Measurements from ENCODE around the gene GLB1L3. TPM values are rescaled to one million over a fixed set of nuclear protein-coding genes. Genes with fewer than 3 reads are reported as not detected.

The GLB1L3 gene
- total and polyA plus RNA-seq, 9 donors = 0.04 to 0.26 (median 0.11) TPM; not detected in 3

Other genes with a start within 250 kb of the GLB1L3 start
- gene JAM3, start 207.3 kb upstream of the GLB1L3 start, total RNA-seq = 94.6 TPM
- 100 to 1,000 TPM; 103 to 175 (median 142) TPM for gene JAM3, start 207.3 kb upstream of the GLB1L3 start, polyA plus RNA-seq (ENCODE audit: insufficient read depth in 1 of 8, insufficient read length in 8 of 8, low replicate concordance in 1 of 8)
- gene NCAPD3, start 52.4 kb upstream of the GLB1L3 start, total RNA-seq = 11.1 TPM
- gene NCAPD3, start 52.4 kb upstream of the GLB1L3 start, polyA plus RNA-seq (ENCODE audit: insufficient read depth in 1 of 8, insufficient read length in 8 of 8, low replicate concordance in 1 of 8) = 10 to 100 TPM; 11.9 to 19.9 (median 15.9) TPM
- 21.0 TPM for gene VPS26B, start 51.7 kb upstream of the GLB1L3 start, total RNA-seq
- 10 to 100 TPM; 26.9 to 35.4 (median 30.2) TPM for gene VPS26B, start 51.7 kb upstream of the GLB1L3 start, polyA plus RNA-seq (ENCODE audit: insufficient read depth in 1 of 8, insufficient read length in 8 of 8, low replicate concordance in 1 of 8)
- 44.6 TPM for gene THYN1, start 23.0 kb upstream of the GLB1L3 start, total RNA-seq
- 10 to 100 TPM; 30.0 to 38.7 (median 33.0) TPM for gene THYN1, start 23.0 kb upstream of the GLB1L3 start, polyA plus RNA-seq (ENCODE audit: insufficient read depth in 1 of 8, insufficient read length in 8 of 8, low replicate concordance in 1 of 8)
- 16.9 TPM for gene ACAD8, start 22.8 kb upstream of the GLB1L3 start, total RNA-seq
- 10 to 100 TPM; 15.0 to 24.0 (median 19.3) TPM for gene ACAD8, start 22.8 kb upstream of the GLB1L3 start, polyA plus RNA-seq (ENCODE audit: insufficient read depth in 1 of 8, insufficient read length in 8 of 8, low replicate concordance in 1 of 8)
- 0.31 TPM for gene GLB1L2, start 55.6 kb downstream of the GLB1L3 start, total RNA-seq
- 1 to 10 TPM in 1 of 8 donors, under 1 TPM in 7; 0.20 to 1.2 (median 0.48) TPM for gene GLB1L2, start 55.6 kb downstream of the GLB1L3 start, polyA plus RNA-seq (ENCODE audit: insufficient read depth in 1 of 8, insufficient read length in 8 of 8, low replicate concordance in 1 of 8)
- gene B3GAT1, start 135.9 kb downstream of the GLB1L3 start, total RNA-seq = 0.09 TPM
- gene B3GAT1, start 135.9 kb downstream of the GLB1L3 start, polyA plus RNA-seq (ENCODE audit: insufficient read depth in 1 of 8, insufficient read length in 8 of 8, low replicate concordance in 1 of 8) = under 1 TPM; 0.26 to 0.86 (median 0.29) TPM